ENCODE data around the gene CHST1. TPM values are rescaled to one million over a fixed set of nuclear protein-coding genes. Genes with fewer than 3 reads are reported as not detected.
A peak's percentile ranks its signal among the peaks of the same experiment; 100 is the strongest.

The CHST1 gene
- total RNA-seq, 2 experiments from 2014 or later = not detected

DNA sequence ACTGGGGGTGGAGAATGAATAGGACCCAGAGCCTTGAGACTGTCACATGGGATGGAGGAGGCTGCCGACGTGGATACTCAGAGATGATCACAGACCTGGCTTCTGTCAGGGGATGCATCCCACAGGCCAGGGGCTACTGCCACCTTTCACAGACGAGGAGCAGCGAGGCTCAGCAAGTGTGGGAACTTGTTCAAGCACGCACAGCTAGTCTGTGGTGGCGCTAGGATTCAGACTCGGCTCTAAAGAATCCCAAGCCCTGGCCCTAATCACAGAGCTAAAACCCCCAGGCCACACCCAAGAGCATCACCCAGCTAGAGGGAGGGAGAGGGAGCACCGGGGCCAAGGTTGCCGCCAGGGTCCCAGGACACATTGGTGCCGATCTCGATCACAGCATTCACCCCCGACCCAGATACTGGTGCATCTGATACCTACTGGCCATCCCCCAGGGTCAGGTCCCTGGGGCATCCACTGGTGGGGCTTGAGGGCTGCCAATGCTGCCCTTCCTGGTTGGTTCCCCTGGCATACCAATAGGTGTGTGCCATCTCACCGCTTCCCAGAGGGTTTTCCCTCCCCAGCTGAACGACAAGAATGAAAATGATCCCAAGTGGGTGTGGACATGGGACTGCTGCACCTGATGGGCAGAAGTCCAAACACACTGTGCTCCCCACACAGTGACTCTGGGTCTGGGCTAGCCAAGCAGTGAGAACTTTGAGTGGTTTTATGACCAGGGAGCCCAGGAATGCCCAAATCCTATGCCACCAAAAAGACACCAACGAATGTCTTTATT is 6.2 kb downstream of the CHST1 start:
- DNase-seq = no peak
- Histone ChIP-seq H3K4me1 (ENCODE audit: insufficient read depth, low read length) (peaks cover 11% of the 10 kb centered on the region), H3K36me3 (ENCODE audit: insufficient read depth, low read length) (no peaks in the 10 kb centered on the region), H3K27me3 (ENCODE audit: control insufficient read depth in 1 of 2, insufficient read depth in 2 of 2, low read length in 2 of 2) (peaks cover 45 to 48% of the 10 kb centered on the region in 2 experiments), H3K27ac (ENCODE audit: low read depth in 1 of 2, low read length in 2 of 2) (no peak overlapping the region), H3K4me3 (ENCODE audit: low read length) (no peak overlapping the region), H3K9me3 (ENCODE audit: control insufficient read depth in 1 of 2, insufficient read depth in 1 of 2, low read length in 2 of 2) (peaks cover 0 to 5% of the 10 kb centered on the region in 2 experiments)
- TF ChIP-seq, protein P1, sequence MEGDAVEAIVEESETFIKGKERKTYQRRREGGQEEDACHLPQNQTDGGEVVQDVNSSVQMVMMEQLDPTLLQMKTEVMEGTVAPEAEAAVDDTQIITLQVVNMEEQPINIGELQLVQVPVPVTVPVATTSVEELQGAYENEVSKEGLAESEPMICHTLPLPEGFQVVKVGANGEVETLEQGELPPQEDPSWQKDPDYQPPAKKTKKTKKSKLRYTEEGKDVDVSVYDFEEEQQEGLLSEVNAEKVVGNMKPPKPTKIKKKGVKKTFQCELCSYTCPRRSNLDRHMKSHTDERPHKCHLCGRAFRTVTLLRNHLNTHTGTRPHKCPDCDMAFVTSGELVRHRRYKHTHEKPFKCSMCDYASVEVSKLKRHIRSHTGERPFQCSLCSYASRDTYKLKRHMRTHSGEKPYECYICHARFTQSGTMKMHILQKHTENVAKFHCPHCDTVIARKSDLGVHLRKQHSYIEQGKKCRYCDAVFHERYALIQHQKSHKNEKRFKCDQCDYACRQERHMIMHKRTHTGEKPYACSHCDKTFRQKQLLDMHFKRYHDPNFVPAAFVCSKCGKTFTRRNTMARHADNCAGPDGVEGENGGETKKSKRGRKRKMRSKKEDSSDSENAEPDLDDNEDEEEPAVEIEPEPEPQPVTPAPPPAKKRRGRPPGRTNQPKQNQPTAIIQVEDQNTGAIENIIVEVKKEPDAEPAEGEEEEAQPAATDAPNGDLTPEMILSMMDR (IDR thresholded peaks at IDR 0.05) = no peak
- ChIA-PET CTCF (interaction anchor here (1.8 kb wide), 1 partner anchor 288 kb away, joined by 4 read pairs; no protein-coding TSS in a partner anchor), POLR2A (no interaction called here)
- Mint-ChIP-seq H3K27me3 (peaks cover 74% of the 10 kb centered on the region), H3K27ac (no peak overlapping the region), H3K4me1 (ENCODE audit: low read depth) (peaks cover 6% of the 10 kb centered on the region), H3K36me3 (ENCODE audit: low read depth) (no peaks in the 10 kb centered on the region), H3K4me3 (no peak overlapping the region), H3K9me3 (no peaks in the 10 kb centered on the region)
- ATAC-seq (ENCODE audit: poor library complexity) = no peak
- intact Hi-C loops (cut with DNase I, micrococcal nuclease) = no loop called here

DNA sequence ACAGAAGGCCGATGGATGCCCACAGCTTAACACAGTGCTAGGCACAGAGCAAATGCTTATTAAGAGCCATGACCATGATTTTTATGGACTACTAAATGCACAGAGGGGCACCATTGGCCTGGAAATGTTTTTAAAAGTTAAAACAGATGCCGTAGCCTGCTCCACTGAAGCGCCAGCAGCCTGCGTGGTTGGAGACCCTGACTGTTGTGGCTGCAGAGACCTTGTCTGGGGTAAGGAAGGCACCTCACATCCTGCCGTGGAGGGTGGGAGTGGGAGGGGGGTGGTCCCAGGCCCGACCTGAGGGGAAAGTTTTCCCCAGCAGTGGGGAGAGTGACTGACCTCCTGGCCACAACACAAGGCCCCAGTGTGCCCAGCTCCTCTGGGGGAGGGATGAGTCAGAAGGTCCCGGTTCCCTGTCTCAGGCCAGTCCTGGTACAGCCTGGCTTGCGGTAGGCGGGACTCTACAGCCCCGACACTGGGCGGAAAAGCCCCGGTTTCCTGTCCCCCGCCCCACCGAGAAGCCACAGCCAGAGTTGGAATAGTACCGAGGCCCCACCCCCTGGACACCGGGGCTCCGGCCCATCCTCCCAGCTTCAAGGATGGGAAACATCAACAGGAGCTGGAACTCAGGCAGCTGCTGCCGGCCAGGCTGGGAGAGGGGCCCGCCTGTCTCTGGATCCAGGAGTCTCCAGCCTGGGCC is 7.0 kb downstream of the CHST1 start:
- ATAC-seq (ENCODE audit: poor library complexity) (no peak), DNase-seq (no peak)
- H3K9me3 Mint-ChIP-seq = no peaks in the 10 kb centered on the region
- intact Hi-C loops (cut with DNase I, micrococcal nuclease) = no loop called here
- H3K4me3 Mint-ChIP-seq = no peak overlapping the region
- peaks cover 37 to 41% of the 10 kb centered on the region in 2 experiments for H3K27me3 ChIP-seq (ENCODE audit: control insufficient read depth in 1 of 2, insufficient read depth in 2 of 2, low read length in 2 of 2)
- H3K9me3 ChIP-seq (ENCODE audit: control insufficient read depth in 1 of 2, insufficient read depth in 1 of 2, low read length in 2 of 2) = no peaks in the 10 kb centered on the region
- H3K36me3 ChIP-seq (ENCODE audit: insufficient read depth, low read length) = no peaks in the 10 kb centered on the region
- H3K4me3 ChIP-seq (ENCODE audit: low read length) = no peak overlapping the region
- peaks cover 7% of the 10 kb centered on the region for H3K4me1 ChIP-seq (ENCODE audit: insufficient read depth, low read length)
- peaks cover 6% of the 10 kb centered on the region for H3K4me1 Mint-ChIP-seq (ENCODE audit: low read depth)
- H3K27ac Mint-ChIP-seq = no peak overlapping the region
- H3K27me3 Mint-ChIP-seq = peaks cover 66% of the 10 kb centered on the region
- TF ChIP-seq, protein P1 (IDR thresholded peaks at IDR 0.05) = no peak
- CTCF ChIA-PET = interaction anchor here (1.8 kb wide), 1 partner anchor 287 kb away, joined by 4 read pairs; no protein-coding TSS in a partner anchor
- H3K36me3 Mint-ChIP-seq (ENCODE audit: low read depth) = no peaks in the 10 kb centered on the region
- POLR2A ChIA-PET = no interaction called here
- H3K27ac ChIP-seq (ENCODE audit: low read depth in 1 of 2, low read length in 2 of 2) = no peak overlapping the region

DNA sequence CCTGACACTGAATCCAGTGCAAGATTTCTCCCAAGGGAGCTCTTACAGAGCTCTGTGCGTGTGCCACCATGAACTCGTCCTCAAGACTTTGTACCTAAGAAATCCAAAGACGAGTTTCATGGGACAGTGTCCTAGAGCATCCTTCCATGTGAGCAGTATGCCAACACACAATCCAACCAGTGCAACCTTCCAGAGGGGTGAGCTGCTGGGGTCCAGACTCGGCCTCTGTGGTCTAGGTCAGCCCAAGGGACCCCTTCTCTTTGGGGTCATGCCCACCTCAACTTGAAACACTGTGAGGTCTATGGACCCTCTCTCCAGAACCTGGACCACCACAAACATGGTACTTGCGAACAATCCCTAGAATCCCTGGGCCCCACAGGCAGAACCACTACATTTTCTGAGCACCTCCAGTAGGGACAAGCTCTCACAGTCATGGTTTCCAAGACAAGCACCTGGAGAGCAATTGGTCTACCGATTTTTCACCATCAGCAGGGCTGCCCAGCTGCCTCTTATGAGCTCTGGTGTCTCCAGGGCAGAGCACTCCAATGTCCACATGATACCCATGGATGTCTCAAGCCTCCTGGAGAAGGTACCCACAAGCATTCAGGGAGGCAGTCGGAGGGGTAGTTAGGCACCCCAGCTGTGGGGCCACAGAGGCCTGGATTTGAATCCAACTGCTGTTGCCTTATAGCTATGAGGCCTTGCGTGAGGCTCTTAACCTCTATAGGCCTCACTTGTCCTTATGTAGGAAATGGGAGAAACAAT is 7.7 kb downstream of the CHST1 start:
- CTCF ChIA-PET = interaction anchor here (1.8 kb wide), 1 partner anchor 286 kb away, joined by 4 read pairs; no protein-coding TSS in a partner anchor
- H3K27ac Mint-ChIP-seq = no peak overlapping the region
- H3K9me3 Mint-ChIP-seq = no peaks in the 10 kb centered on the region
- H3K27me3 Mint-ChIP-seq = peaks cover 62% of the 10 kb centered on the region
- peaks cover 6% of the 10 kb centered on the region for H3K4me1 Mint-ChIP-seq (ENCODE audit: low read depth)
- ATAC-seq (ENCODE audit: poor library complexity) = no peak
- peak in 1 of 14 experiments; percentile 15 for DNase-seq
- intact Hi-C loops (cut with DNase I, micrococcal nuclease) = no loop called here
- TF ChIP-seq, protein P1 (IDR thresholded peaks at IDR 0.05) = no peak
- Histone ChIP-seq H3K36me3 (ENCODE audit: insufficient read depth, low read length) (no peaks in the 10 kb centered on the region), H3K9me3 (ENCODE audit: control insufficient read depth in 1 of 2, insufficient read depth in 1 of 2, low read length in 2 of 2) (no peaks in the 10 kb centered on the region), H3K4me3 (ENCODE audit: low read length) (no peak overlapping the region), H3K27ac (ENCODE audit: low read depth in 1 of 2, low read length in 2 of 2) (no peak overlapping the region), H3K4me1 (ENCODE audit: insufficient read depth, low read length) (peaks cover 7% of the 10 kb centered on the region), H3K27me3 (ENCODE audit: control insufficient read depth in 1 of 2, insufficient read depth in 2 of 2, low read length in 2 of 2) (peaks cover 31 to 33% of the 10 kb centered on the region in 2 experiments)
- H3K4me3 Mint-ChIP-seq = no peak overlapping the region
- H3K36me3 Mint-ChIP-seq (ENCODE audit: low read depth) = no peaks in the 10 kb centered on the region
- POLR2A ChIA-PET = no interaction called here

All from CD4-positive, alpha-beta T cell (primary cell).